Stomach (tissue), 9 donors: Measurements from ENCODE around the gene LRP10. TPM values are rescaled to one million over a fixed set of nuclear protein-coding genes. Genes with fewer than 3 reads are reported as not detected.

Experiments
- DNase-seq, 2 donors: peaks; one replicate each; pipeline versions ENCODE4 v3.0.0 to v3.0.0-alpha.2; 2013 to 2019
- H3K27ac ChIP-seq, 5 donors: fragments of 200-600 bp in 4 of 5; sonication (generic) in 4 of 5; one replicate each; pipeline ENCODE4 v1.5.1; 2013 to 2019; ENCODE audit warnings: mild to moderate bottlenecking in 1 of 5, moderate library complexity in 1 of 5
- H3K27me3 ChIP-seq, 3 donors: fragments of 200-600 bp; sonication (generic); one replicate each; pipeline ENCODE4 v1.5.1; 2017 to 2019; ENCODE audit warnings: mixed run types in 1 of 3
- H3K36me3 ChIP-seq, 4 donors: fragments of 200-600 bp; sonication (generic); 1 replicate in 3 of 4; 2 replicates in 1 of 4; pipeline ENCODE4 v1.5.1; 2016 to 2019
- H3K4me1 ChIP-seq, 4 donors: fragments of 200-600 bp; sonication (generic); one replicate each; pipeline ENCODE4 v1.5.1; 2016 to 2019
- H3K4me3 ChIP-seq, 4 donors: fragments of 200-600 bp; sonication (generic) in 3 of 4; one replicate each; pipeline ENCODE4 v1.5.1; 2016 to 2019; ENCODE audit warnings: mild to moderate bottlenecking in 1 of 4
- H3K9me3 ChIP-seq, 4 donors: fragments of 200-600 bp; sonication (generic); one replicate each; pipeline ENCODE4 v1.5.1; 2016 to 2019
- EP300 ChIP-seq: sonication (generic); formaldehyde crosslinking; IDR thresholded peaks from one replicate; pipeline ENCODE4 v1.6.1; 2017; ENCODE audit warnings: antibody characterized with exemption
- POLR2A ChIP-seq, 4 donors: fragments of 450-650 bp; IDR thresholded peaks; one replicate each; pipeline ENCODE4 v1.6.1; 2016; ENCODE audit warnings: antibody characterized with exemption in 4 of 4, control low read depth in 2 of 4, mild to moderate bottlenecking in 1 of 4, moderate library complexity in 1 of 4
- POLR2AphosphoS5 ChIP-seq, 3 donors: sonication (generic); formaldehyde crosslinking; IDR thresholded peaks; one replicate each; pipeline ENCODE4 v1.6.1; 2016; ENCODE audit warnings: antibody characterized with exemption in 3 of 3
- WGBS, 5 donors: extraction: QIAGEN DNeasy Blood & Tissue Kit in 3 of 5; methylation state at CpG; one replicate each; pipeline versions ENCODE4 v1.1.5 to v1.1.7; 2013 to 2018; 5-methylcytosine and 5-hydroxymethylcytosine counted together
- intact Hi-C: fragments of 100-400 bp; cut with DNase I; formaldehyde crosslinking; loops from one replicate; pipeline ENCODE4 v1.15.1; 2023; ENCODE audit warnings: low total_unique reads
- polyA plus RNA-seq, 3 donors: library from polyadenylated mRNA; stranded (reverse); fragments of 200-250 nt; gene quantifications; one replicate each; pipeline ENCODE4 v1.2.3, GENCODE V29; 2013
- total RNA-seq, 5 donors: library from RNA; depleted of rRNA; stranded (reverse); fragments of >200 nt; gene quantifications; one replicate each; pipeline versions ENCODE4 v1.1.0 to v1.2.3, GENCODE V29; 2014 to 2016
- TF ChIP-seq, protein P1 (sequence below), 7 experiments: fragments of 450-650 bp in 4 of 7; fragments of 200-600 bp in 3 of 7; sonication (generic) in 3 of 7; IDR thresholded peaks; one replicate each; pipeline ENCODE4 v1.5.1; 2016 to 2019; ENCODE audit warnings: antibody characterized with exemption in 7 of 7, control low read depth in 2 of 7, mild to moderate bottlenecking in 1 of 7
- donor health status: healthy with polysubstance abuse.
- donor health status: Bipolar disorder and iron deficiency.
- donor health status: healthy.

Gene LRP10
- total and polyA plus RNA-seq, 8 donors = 25.1 to 277 (median 63.6) TPM

DNA sequence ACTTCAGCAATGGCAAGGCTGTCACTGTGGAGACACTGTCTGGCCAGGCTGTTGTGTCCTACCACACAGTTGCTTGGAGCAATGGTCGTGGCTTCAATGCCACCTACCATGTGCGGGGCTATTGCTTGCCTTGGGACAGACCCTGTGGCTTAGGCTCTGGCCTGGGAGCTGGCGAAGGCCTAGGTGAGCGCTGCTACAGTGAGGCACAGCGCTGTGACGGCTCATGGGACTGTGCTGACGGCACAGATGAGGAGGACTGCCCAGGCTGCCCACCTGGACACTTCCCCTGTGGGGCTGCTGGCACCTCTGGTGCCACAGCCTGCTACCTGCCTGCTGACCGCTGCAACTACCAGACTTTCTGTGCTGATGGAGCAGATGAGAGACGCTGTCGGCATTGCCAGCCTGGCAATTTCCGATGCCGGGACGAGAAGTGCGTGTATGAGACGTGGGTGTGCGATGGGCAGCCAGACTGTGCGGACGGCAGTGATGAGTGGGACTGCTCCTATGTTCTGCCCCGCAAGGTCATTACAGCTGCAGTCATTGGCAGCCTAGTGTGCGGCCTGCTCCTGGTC, 4.3 kb downstream of the LRP10 start:
- Histone ChIP-seq H3K4me3 (no peak overlapping the region), H3K27ac (no peak overlapping the region), H3K9me3 (no peaks in the 10 kb centered on the region), H3K4me1 (peaks cover 15 to 48% (median 34%) of the 10 kb centered on the region in 4 donors), H3K27me3 (no peaks in the 10 kb centered on the region), H3K36me3 (peaks cover 51 to 72% (median 71%) of the 10 kb centered on the region in 4 donors)
- DNase-seq = no peak
- intact Hi-C loops = no loop called here
- TF ChIP-seq, protein P1, sequence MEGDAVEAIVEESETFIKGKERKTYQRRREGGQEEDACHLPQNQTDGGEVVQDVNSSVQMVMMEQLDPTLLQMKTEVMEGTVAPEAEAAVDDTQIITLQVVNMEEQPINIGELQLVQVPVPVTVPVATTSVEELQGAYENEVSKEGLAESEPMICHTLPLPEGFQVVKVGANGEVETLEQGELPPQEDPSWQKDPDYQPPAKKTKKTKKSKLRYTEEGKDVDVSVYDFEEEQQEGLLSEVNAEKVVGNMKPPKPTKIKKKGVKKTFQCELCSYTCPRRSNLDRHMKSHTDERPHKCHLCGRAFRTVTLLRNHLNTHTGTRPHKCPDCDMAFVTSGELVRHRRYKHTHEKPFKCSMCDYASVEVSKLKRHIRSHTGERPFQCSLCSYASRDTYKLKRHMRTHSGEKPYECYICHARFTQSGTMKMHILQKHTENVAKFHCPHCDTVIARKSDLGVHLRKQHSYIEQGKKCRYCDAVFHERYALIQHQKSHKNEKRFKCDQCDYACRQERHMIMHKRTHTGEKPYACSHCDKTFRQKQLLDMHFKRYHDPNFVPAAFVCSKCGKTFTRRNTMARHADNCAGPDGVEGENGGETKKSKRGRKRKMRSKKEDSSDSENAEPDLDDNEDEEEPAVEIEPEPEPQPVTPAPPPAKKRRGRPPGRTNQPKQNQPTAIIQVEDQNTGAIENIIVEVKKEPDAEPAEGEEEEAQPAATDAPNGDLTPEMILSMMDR (IDR thresholded peaks at IDR 0.05) = no peak
- no peak for TF ChIP-seq POLR2AphosphoS5 (IDR thresholded peaks at IDR 0.05)
- no peak for TF ChIP-seq EP300
- WGBS, 5 donors = 92 to 99% (median 95%) methylated on average over 5 to 20 of the region's 20 CpGs

DNA sequence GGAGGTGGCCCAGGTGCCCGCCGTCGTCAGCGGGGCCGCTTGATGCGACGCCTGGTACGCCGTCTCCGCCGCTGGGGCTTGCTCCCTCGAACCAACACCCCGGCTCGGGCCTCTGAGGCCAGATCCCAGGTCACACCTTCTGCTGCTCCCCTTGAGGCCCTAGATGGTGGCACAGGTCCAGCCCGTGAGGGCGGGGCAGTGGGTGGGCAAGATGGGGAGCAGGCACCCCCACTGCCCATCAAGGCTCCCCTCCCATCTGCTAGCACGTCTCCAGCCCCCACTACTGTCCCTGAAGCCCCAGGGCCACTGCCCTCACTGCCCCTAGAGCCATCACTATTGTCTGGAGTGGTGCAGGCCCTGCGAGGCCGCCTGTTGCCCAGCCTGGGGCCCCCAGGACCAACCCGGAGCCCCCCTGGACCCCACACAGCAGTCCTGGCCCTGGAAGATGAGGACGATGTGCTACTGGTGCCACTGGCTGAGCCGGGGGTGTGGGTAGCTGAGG, 5.5 kb downstream of the LRP10 start:
- Histone ChIP-seq H3K9me3 (no peaks in the 10 kb centered on the region), H3K4me3 (no peak overlapping the region), H3K4me1 (peaks cover 14 to 52% (median 35%) of the 10 kb centered on the region in 4 donors), H3K36me3 (peaks cover 51 to 72% (median 71%) of the 10 kb centered on the region in 4 donors), H3K27me3 (no peaks in the 10 kb centered on the region), H3K27ac (no peak overlapping the region)
- 88 to 96% (median 92%) methylated on average over 4 to 22 of the region's 22 CpGs for WGBS, 5 donors
- TF ChIP-seq, protein P1 (IDR thresholded peaks at IDR 0.05) = no peak
- TF ChIP-seq POLR2A (IDR thresholded peaks at IDR 0.05) = no peak
- no peak for TF ChIP-seq POLR2AphosphoS5 (IDR thresholded peaks at IDR 0.05)
- TF ChIP-seq EP300 = no peak
- no peak for DNase-seq
- intact Hi-C loops = no loop called here

DNA sequence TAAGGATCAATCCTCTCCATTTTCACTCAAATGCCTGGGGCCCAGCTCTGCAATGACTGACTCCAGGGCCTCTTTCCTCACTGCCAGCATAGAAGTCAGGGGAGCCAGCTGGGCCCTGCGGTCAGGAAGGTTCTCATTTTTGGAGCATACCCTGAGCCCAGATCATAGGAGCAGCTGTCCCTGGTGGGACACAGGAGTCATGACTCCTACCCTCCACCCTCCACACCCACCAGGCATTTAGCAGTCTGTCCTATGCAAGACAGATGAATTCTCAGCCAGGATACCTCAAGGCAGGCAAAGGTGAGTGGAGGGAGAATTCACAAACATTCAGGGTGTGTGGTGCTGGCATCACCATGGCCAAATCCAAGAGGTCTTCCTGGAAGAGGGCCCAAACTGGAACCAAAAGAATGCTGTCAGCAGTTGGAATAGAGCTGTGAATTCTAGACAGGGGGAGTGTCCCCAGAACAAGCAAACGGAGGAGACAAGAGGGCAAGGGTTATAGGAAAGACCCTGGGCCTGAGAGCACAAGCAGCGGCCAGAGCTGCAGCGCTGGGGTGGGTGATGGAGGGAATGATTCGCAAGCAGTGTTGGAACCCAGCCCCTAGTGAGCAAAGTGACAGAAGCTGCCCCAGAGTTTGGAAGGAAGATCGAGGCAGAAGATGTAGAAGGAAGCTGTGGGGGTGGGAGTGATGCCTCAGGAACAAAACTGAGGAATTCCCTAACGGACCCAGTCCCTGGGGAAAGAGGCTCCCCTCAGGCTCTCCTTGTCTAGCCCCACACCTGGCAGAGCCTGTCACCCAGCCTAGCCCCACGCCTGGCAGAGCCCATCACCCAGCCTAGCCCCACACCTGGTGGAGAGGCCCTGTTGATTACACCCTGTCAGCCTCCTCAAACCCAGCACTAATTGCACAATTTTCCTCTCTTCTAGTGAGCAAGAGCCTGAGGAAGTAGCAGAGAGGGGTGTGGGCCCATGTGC, 7.0 kb downstream of the LRP10 start:
- H3K9me3 ChIP-seq = no peaks in the 10 kb centered on the region
- H3K27me3 ChIP-seq = no peaks in the 10 kb centered on the region
- H3K27ac ChIP-seq = no peak overlapping the region
- WGBS, 5 donors = 80 to 83% (median 81%) methylated on average over 8 of the region's 8 CpGs
- TF ChIP-seq, protein P1 (IDR thresholded peaks at IDR 0.05) = no peak
- TF ChIP-seq POLR2AphosphoS5 (IDR thresholded peaks at IDR 0.05) = no peak
- TF ChIP-seq EP300 = no peak
- no peak for TF ChIP-seq POLR2A (IDR thresholded peaks at IDR 0.05)
- peaks cover 12 to 58% (median 39%) of the 10 kb centered on the region in 4 donors for H3K4me1 ChIP-seq
- DNase-seq = no peak
- H3K4me3 ChIP-seq = no peak overlapping the region
- H3K36me3 ChIP-seq = peaks cover 51 to 67% (median 65%) of the 10 kb centered on the region in 4 donors
- intact Hi-C loops = no loop called here

DNA sequence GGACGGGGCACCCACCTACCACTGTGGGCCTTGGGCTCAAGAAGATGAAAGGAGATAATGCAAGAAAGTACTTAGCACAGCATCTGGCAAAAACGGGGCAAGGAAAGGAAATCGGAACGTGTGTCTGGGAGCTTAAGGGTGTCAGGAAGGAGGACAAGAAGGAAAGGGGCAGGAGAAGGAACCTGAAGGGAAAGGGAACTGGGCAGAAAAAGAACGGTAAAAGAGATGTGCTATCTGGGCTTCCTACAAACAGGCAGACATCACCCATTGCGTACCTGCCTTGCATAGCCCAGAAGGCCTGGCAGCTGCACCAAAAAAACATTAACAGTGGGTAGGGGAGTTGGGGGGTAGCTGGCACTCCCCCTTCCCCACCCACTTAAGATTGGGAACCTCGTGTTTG, 10.5 kb downstream of the LRP10 start:
- no peak overlapping the region for H3K4me3 ChIP-seq
- H3K9me3 ChIP-seq = no peaks in the 10 kb centered on the region
- H3K27me3 ChIP-seq = no peaks in the 10 kb centered on the region
- H3K27ac ChIP-seq = peak overlapping the region in 1 of 5 donors; percentile 29
- TF ChIP-seq EP300 (no peak), POLR2A (IDR thresholded peaks at IDR 0.05) (no peak), POLR2AphosphoS5 (IDR thresholded peaks at IDR 0.05) (peak in 1 of 3 donors; percentile 1)
- TF ChIP-seq, protein P1 (IDR thresholded peaks at IDR 0.05) = no peak
- intact Hi-C loops = no loop called here
- DNase-seq = no peak
- 22 to 34% (median 27%) methylated on average over 7 of the region's 7 CpGs for WGBS, 5 donors
- H3K4me1 ChIP-seq = peaks cover 15 to 39% (median 32%) of the 10 kb centered on the region in 4 donors
- peaks cover 19 to 32% (median 30%) of the 10 kb centered on the region in 4 donors for H3K36me3 ChIP-seq
